Stimulated activated CD4-positive, alpha-beta T cell treated with anti-CD3 and anti-CD28 coated beads, Interleukin-12 subunit alpha, Interleukin-12 subunit beta, amount 100 ng/mL, for 4 hours (primary cell): Measurements from ENCODE around the gene GMDS.

Source experiments
- DNase-seq: peaks from one replicate; pipeline ENCODE4 v3.0.0-alpha.2; 2020

The GMDS gene

GRCh38 chr6:2030682-2031244 is 214.6 kb downstream of the GMDS start:
- DNase-seq = no peak

DNA sequence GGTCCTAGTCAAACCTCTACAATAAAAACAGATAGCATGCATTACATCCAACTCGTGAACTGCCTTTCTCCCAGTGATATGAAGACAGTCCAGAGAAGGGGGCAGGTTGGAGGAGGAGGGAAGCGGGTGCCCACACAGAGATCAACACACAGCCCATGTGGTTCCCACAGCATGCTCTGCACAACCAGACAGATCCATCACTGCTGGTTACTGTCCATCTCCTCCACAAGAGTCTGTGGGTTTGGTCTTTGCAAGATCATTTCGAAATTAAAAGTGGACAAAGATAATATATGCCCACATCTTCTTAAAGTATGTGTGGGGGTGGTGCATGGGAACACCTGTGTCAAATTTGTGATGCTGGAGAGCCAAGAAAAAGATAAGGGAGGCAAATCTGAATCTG is 215.5 kb downstream of the GMDS start:
- DNase-seq = no peak

GRCh38 chr6:2029130-2029794 is 216.1 kb downstream of the GMDS start:
- DNase-seq = no peak

- DNase-seq = no peak
Measured at GRCh38 chr6:2028457-2029038, 216.9 kb downstream of the GMDS start.

DNA sequence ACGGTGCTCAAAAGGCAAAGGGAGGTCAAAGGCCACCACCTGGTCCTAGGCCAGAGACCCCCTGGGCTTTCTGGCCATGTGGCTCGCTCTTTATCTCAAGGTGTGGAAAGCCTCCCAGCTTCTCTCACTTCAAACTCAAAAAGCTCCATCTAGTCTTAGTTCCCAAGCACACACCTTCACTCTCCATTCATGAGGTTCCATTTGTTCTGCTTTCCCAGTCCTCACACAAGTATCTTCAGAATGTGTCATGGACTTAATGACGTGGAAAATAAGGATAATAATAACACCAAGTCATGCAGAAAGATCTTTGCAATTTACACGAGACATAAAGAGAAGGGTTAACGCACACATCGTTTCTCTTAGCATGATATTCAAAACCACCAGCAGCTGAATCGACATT is 219.3 kb downstream of the GMDS start:
- DNase-seq = no peak

- DNase-seq = no peak
Measured at GRCh38 chr6:2021713-2022125, 223.7 kb downstream of the GMDS start.

DNA sequence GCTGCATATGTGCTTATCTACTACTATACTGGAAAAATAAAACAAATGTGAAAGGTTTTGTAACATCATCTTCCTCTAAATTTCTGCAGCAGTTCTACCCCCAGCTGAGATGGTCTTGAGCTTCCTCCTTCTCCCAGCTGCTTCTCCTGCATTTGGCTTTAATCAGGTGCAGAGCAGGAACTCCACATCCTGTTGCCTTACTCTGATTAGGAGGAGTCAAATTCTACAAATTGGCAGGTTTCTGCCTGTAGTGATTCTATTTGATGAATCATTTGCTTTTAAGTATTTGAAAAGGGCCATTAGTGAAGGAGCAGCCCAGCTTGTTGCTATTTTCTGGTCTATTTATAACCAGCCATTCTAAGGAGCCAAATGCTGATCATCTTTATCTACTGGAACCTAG is 224.5 kb downstream of the GMDS start:
- no peak for DNase-seq

GRCh38 chr6:2019051-2019450 is 226.4 kb downstream of the GMDS start:
- no peak for DNase-seq

DNA sequence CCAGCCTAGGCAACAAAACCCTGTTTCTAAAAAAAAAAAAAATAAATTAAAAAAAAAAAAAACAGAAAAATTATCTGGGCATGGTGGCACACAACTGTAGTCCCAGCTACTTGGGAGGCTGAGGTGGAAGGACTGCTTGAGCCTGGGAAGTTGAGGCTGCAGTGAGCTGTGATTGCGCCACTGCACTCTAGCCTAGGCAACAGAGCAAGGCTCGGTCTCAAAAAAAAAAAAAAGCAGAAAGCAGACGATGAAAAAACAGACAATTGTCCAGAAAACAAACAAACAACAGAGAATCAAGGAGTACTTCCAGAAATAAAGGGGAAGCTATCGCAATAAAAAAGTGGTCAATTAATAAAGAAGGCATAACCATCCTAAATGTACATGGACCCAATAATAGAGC is 229.4 kb downstream of the GMDS start:
- DNase-seq = no peak

DNA sequence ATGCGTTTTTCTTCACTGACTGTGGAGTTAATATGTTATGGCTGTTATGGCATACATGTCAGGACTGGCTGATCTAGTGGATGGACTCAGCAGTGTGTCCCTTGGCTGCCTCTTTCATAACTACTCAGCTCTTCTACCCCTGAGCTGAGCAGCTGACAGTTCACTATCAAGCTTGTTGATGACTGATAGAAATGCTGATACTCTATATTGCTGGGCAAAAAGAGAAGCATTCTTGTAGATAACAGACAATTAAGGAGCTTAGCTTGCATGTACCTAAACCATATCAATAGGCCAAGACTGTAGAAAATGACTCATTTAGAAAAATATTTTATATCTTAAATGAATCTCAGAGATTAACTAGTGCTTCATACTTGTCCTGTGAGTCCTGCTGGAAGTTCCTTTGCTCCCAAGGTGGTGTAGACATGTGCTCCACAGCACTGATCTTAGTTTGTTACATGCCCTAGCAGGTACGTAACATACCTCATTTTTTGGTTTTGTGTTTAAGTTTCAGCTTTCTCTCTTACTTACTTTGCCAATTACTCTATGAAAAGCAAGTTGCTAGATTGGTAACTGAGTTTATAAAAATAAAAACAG is 236.9 kb downstream of the GMDS start:
- DNase-seq = no peak

GRCh38 chr6:2007165-2007564 is 238.2 kb downstream of the GMDS start:
- DNase-seq = no peak

- no peak for DNase-seq
Measured at GRCh38 chr6:2004888-2005287, 240.5 kb downstream of the GMDS start.

GRCh38 chr6:2000962-2001361 is 244.4 kb downstream of the GMDS start:
- no peak for DNase-seq

DNA sequence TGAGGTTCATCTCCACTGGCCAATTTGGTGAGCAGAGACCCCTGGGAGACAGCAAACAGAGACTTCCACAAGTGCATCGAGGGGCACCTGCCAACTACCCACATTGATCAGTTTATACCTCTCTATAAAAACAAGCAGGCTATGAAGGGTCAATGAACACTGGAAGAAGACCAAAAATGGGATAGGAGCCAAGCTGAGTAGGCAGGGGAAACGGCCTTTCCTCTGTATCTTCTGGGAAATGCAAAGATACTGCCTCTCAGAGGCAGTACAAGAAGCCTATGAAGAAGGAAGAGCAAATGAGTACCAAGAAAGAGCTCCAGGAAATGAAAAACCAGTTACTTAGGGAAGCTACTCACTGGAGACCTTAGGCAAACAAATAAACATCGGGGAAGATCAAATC is 247.7 kb downstream of the GMDS start:
- DNase-seq = no peak

GRCh38 chr6:1995636-1996035 is 249.8 kb downstream of the GMDS start:
- no peak for DNase-seq

- no peak for DNase-seq
Measured at GRCh38 chr6:1993042-1993441, 252.4 kb downstream of the GMDS start.

GRCh38 chr6:1991332-1991878 is 254.0 kb downstream of the GMDS start:
- no peak for DNase-seq

- DNase-seq = no peak
Measured at GRCh38 chr6:1988843-1989242, 256.6 kb downstream of the GMDS start.

GRCh38 chr6:1987640-1988039 is 257.8 kb downstream of the GMDS start:
- no peak for DNase-seq

GRCh38 chr6:1986454-1987243 is 258.8 kb downstream of the GMDS start:
- no peak for DNase-seq

GRCh38 chr6:1984346-1984994 is 260.9 kb downstream of the GMDS start:
- DNase-seq = no peak

- no peak for DNase-seq
Measured at GRCh38 chr6:1983850-1984249, 261.6 kb downstream of the GMDS start.

DNA sequence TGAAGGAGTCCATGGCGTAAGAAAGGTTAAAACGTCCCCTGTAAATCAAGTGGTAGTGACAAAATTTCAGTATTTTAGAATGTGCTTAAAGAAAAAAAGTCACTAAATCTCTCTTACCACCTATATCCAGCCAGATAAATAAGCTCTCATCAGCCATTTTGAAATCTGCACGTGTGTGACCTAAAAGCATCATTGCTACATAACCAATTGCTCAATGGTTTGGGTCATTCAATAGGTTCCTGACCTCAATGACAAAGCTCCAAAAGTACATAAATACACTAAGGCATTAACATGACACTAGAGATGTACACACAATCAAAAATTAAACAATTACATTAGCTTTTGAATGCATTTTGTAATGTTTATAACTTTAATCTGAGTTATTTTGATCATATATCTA is 272.4 kb downstream of the GMDS start:
- no peak for DNase-seq
